NB4 (cell line): Measurements from ENCODE around the gene TLDC2.

ENCODE experiments used
- MYC ChIP-seq: IDR thresholded peaks from 2 replicates; pipeline ENCODE4 v1.6.1; 2011; ENCODE audit warnings: low read depth, low read length
- POLR2A ChIP-seq: IDR thresholded peaks from 2 replicates; pipeline ENCODE4 v1.6.1; 2011; ENCODE audit warnings: mild to moderate bottlenecking; ENCODE audit not compliant: insufficient read length; ENCODE audit errors: extremely low read depth
- TF ChIP-seq, protein P1 (sequence below): IDR thresholded peaks from one replicate; pipeline ENCODE4 v1.5.1; 2012; ENCODE audit warnings: low read depth, low read length
- TF ChIP-seq, protein P2 (sequence below): IDR thresholded peaks from 2 replicates; pipeline ENCODE4 v1.6.1; 2011; ENCODE audit warnings: low read depth, low read length

DNA sequence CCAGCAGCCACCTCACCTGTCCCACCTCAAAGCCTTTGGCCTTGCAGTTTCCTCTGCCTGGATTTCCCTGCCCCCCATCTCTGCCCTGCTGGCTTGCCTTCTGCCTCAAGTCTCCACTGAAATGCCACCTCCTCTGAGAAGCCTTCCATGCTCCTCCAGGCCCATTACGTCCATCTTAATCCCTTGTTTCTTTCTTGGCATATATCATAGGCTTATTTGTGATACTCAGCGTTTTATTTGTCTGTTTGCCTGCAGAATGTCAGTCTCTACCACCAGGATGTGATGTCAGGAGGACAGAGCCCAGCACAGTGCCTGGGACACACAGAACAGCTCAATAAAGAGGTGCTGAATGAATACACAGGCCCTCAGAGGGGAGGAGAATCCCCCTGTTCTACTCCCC lies 24.4 kb upstream of the TLDC2 start:
- TF ChIP-seq, protein P1, sequence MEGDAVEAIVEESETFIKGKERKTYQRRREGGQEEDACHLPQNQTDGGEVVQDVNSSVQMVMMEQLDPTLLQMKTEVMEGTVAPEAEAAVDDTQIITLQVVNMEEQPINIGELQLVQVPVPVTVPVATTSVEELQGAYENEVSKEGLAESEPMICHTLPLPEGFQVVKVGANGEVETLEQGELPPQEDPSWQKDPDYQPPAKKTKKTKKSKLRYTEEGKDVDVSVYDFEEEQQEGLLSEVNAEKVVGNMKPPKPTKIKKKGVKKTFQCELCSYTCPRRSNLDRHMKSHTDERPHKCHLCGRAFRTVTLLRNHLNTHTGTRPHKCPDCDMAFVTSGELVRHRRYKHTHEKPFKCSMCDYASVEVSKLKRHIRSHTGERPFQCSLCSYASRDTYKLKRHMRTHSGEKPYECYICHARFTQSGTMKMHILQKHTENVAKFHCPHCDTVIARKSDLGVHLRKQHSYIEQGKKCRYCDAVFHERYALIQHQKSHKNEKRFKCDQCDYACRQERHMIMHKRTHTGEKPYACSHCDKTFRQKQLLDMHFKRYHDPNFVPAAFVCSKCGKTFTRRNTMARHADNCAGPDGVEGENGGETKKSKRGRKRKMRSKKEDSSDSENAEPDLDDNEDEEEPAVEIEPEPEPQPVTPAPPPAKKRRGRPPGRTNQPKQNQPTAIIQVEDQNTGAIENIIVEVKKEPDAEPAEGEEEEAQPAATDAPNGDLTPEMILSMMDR = no peak
- TF ChIP-seq, protein P2, sequence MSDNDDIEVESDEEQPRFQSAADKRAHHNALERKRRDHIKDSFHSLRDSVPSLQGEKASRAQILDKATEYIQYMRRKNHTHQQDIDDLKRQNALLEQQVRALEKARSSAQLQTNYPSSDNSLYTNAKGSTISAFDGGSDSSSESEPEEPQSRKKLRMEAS = no peak
- TF ChIP-seq POLR2A (no peak), MYC (no peak)
